NCI-H2227 treated with DMSO at 0.1 percent for 48 hours (cell line): Measurements from ENCODE around the gene DNAH17.
A peak's percentile ranks its signal among the peaks of the same experiment; 100 is the strongest.

Experiments used
- DNase-seq: peaks from one replicate; lab custom pipeline; 2025; lab: John Stamatoyannopoulos, UW

The DNAH17 gene

GRCh38 chr17:78390241-78391050 lies 186.8 kb downstream of the DNAH17 start:
- no peak for DNase-seq

GRCh38 chr17:78387977-78388941 lies 188.9 kb downstream of the DNAH17 start:
- no peak for DNase-seq

- no peak for DNase-seq
Measured at GRCh38 chr17:78384479-78385175, 192.6 kb downstream of the DNAH17 start.

- DNase-seq = no peak
Measured at GRCh38 chr17:78383725-78384471, 193.3 kb downstream of the DNAH17 start.

- no peak for DNase-seq
Measured at GRCh38 chr17:78381601-78382232, 195.5 kb downstream of the DNAH17 start.

GRCh38 chr17:78380370-78380769 lies 196.8 kb downstream of the DNAH17 start:
- DNase-seq = no peak

- no peak for DNase-seq
Measured at GRCh38 chr17:78379131-78379491, 198.1 kb downstream of the DNAH17 start.

GRCh38 chr17:78378225-78379130 lies 198.7 kb downstream of the DNAH17 start, which contains the start of gene PGS1:
Gene PGS1 (plus strand): TSS chr17:78378649. CDS start chr17:78378666, 17 bp downstream.
- DNase-seq = peak; percentile 73

GRCh38 chr17:78377858-78378224 lies 199.4 kb downstream of the DNAH17 start:
- no peak for DNase-seq

- DNase-seq = no peak
Measured at GRCh38 chr17:78376161-78376560, 201.0 kb downstream of the DNAH17 start.

GRCh38 chr17:78375401-78376151 lies 201.6 kb downstream of the DNAH17 start:
- no peak for DNase-seq

- DNase-seq = no peak
Measured at GRCh38 chr17:78374631-78375274, 202.4 kb downstream of the DNAH17 start.

- DNase-seq = no peak
Measured at GRCh38 chr17:78374189-78374588, 203.0 kb downstream of the DNAH17 start.
